Hepatocyte (in vitro differentiated cells): ENCODE data around the gene IRF4.

Experiments used
- CTCF ChIP-seq: fragments of 200-600 bp; sonication (generic); IDR thresholded peaks from 2 replicates; pipeline ENCODE4 v1.5.1; 2016; ENCODE audit warnings: antibody characterized with exemption, mild to moderate bottlenecking; ENCODE audit not compliant: poor library complexity
- EZH2 ChIP-seq: fragments of 200-600 bp; sonication (generic); IDR thresholded peaks from 2 replicates; pipeline ENCODE4 v1.6.1; 2016; ENCODE audit warnings: antibody characterized with exemption, mild to moderate bottlenecking, borderline replicate concordance
- EZH2phosphoT487 ChIP-seq: fragments of 200-600 bp; sonication (generic); IDR thresholded peaks from one replicate; pipeline ENCODE4 v1.6.1; 2018; ENCODE audit warnings: antibody characterized with exemption, mild to moderate bottlenecking, low read depth, moderate library complexity; ENCODE audit not compliant: unreplicated experiment, severe bottlenecking

- TF ChIP-seq CTCF (no peak), EZH2 (no peak), EZH2phosphoT487 (no peak)
Observed at GRCh38 chr6:389143-389542, 2.4 kb upstream of the IRF4 start.
